HG02970 (cell line): ENCODE data around the gene PAX5.

Source experiments
- ATAC-seq: cut with Tn5 transposase; IDR thresholded peaks from one replicate; pipeline ENCODE4 v1.9.1; 2021; ENCODE audit warnings: mild to moderate bottlenecking, moderate library complexity, moderate number of reproducible peaks; ENCODE audit not compliant: unreplicated experiment, low FRiP score

Gene PAX5

DNA sequence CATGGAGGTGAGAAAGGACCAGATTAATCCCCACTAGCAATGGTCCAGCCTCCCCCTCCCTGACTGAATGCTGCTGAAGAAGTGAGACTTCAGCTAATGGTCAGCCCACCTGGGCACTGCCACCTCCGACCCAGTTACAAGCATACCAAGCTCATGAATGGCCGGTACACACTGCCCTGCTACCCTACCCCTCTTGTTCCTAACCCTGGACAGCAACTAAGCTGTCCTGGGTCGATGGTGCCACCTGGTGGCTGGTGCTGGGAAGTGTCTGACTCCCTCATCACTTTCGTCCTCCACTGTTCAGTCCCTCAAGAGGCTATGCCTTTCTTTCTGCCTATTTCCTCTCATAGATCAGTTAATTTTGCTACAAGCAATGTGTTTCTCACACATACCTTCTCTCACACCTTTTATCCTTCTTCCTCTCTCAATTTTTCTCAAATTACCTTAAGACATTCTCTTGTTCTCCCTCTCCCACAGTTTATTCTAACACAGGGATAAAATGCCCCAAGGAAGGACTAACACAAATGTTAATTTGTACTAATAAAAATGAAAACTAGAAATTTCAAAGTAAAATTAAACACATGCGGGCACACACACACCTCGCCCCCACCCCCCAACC lies 42.4 kb downstream of the PAX5 start:
- ATAC-seq = no peak

DNA sequence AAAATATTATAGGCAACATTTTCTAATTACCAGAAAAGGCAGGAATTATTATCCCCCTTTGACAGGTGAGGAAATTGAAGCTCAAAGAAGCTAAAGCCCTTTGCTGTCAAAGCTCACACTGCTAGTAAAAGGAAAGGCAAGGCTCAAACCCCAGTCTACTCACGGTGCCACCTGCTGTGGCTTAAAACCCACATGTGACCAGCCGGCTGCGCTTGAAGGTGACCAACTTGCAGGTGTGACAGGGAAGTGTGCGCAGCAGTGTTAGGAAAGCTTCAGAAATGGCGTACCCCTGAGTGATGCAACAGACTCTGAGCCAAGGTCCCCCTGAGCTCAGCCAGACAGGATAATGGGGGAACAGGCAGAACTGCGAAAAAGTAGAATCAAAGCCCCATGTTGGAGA lies 45.2 kb downstream of the PAX5 start:
- ATAC-seq = no peak

DNA sequence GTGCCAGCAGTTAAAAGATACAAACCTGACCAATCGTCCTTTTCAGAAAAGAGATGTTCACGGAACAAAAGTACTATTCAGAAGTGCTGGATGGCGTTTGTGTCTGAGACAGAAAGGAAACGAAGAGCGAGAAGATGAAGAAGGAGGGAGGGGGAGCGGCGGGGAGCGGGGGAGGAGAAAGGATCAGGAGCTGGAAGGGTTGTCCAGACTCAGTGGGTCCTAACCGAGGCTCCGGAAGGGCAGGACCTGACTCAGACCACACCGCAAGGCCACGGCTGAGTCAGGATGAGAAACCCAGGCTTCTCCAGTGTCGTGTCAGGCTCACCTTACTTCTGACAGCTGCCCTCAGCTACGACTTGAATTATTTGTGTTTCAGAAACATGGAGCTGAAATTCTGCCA lies 46.2 kb downstream of the PAX5 start:
- ATAC-seq = no peak

DNA sequence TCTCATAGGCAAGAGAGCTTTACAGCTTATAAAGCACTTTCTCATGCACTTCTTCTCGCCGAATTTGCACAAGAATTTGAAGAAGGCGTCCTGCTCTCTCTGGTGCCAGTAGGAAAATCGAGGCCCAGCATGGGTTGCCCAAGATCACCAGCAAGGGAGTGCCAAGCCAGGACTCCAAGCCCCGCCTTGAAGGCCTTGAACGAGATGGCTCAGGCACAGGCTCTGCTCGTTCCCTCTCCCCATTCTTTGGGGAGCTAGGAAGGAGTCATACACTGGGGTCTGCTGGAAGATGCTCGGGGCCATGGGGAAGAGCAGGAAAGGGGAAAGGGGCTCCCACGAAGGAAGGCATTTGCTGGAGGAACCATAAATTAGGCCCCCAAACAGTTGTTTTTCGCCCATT lies 46.7 kb downstream of the PAX5 start:
- no peak for ATAC-seq

DNA sequence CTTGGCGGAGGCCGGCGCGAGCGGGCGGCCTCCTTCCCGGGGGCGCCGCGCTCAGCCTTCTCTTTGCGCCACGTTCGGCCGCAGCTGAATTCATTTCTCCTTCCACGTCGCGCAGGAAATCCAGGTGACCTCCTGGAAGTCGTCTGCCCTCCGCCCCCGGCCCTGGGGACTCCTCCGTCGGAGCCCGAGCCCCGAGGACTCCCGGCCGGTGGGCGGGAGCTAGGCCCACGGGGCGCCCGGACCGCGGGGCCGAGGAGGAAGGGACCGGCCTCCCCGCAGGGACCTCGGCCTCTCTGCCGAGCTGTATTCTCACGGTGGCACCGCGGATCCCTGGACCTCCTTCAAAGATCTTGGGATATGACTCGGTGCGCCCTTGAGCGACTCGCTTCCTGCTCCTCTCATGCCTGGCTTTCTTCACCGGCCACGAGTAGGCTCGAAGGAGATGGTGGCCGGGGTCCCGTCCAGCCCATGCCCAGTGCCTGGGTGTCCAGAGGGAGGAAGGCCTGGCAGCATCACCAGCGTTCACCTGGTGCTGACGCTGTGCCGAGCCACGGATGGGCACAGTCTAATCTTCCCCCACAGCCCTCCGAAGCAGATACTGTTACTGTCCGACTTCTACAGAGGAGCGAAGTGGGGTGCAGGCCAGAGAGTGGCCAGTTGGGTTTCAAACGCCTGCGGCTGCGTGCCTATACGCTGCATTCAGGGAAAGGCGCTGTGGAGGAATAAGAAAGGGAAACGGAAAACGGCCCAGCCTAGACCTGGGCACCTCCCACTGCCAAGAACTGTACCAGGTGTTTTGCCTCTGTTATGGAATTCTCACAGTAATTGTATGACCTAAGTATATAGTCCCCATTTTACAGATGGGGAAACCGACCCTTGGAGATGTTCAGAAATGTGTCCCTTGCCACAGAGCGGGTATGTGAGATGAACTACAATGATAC lies 47.3 kb downstream of the PAX5 start:
- no peak for ATAC-seq

DNA sequence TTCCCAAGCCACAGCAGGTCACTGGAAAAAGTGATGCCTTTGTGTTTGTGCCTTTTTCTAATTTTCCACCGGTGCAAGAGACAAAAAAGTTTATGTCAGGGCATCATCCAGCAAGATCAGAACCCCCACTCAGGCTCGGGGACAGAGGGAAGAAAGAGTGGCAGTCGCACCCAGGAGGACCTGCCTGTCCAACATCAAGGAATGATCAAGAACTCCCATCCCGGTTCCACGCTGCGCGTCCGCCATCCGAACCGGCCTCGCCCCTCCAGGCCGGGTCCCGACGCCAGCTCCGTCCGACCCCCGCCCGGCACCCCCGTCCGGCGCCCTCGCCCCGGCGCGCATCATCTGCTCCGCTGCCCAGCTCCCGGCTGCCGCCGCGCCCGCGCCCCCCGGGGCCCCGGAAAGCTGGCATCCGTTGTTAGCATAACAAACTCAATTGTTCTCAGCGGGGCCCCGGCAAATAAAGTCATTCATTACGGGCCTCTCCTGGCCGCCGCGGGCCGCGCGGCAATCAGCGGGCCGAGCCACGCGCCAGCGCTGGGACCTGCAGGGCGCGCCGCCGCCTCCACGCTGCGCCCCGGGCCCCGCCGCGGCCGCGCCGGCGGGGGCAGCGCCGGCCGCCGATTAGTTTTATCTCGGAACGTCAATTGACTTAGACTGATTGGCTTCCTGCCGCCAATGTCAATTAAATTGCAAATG lies 48.1 kb downstream of the PAX5 start:
- no peak for ATAC-seq

DNA sequence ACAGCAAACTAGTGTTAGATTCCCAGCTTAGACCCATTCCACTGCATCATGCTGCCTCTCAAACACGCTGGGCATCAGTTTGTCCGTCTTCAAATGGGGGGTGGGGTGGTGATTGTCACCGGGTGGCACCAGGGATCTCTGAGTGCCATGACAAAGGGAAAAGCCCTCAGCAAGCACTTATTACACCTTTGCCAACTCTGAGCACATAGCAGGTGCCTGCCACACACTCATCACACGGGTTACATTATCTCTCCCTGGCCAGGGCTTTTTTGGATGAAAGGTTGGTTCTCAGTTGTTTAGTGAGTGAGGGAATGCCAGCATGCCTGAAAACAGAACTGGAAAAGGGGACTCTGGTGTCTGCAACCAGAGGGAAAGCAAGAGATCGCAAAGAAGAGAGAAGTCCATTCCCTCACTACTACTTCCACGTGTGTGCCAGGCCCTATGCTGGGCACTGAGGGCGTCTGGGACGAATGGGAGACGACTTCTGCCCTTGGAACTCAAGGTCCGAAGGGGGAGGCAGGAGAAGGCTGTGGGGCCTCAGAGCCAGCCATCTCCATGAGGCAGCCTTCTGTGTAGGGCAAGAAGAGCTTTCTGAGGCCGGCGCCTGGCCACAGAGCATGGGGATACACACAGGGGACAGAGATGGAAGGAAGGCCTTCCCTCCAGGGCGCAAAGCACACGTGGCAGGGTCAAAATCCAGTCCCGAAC lies 48.9 kb downstream of the PAX5 start:
- no peak for ATAC-seq

DNA sequence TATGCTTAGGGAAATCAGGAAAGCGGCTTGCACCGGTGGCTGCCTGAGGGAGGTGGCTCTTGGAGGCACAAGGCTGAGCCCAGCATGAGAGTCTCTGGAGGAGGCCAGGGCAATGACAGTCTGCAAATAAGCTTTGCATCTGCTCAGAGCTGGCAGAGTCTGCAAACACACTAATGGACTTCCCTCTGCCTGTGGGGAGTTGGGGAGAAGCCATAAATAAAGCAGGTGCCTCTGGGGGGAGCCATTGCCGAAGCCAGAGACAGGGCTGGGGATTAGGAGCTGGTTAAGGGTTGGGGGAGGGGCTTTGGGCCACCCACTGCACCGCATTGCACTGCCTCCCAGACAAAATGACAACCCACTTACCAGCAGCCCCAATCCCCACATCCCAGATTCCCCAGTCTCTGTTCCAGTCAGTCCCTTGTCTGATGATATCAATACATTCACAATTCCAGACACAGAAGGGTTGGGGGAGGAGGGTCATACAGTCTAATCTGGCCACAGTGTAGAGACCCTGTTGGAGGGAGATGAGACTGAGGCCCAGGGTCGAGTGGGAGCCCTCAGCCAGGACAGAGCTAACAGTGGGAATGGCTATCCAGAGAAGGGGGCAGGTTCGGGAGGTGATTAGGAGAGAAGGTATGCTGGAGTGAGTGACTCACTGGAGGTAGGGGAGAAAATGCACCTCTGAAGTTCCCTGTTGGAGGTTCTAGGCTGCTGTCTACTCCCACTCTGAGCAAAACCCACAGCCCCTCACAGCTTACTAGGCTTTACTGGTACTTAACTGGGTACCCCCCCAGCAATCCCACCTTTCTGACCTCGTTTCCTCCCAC lies 53.7 kb downstream of the PAX5 start:
- ATAC-seq = no peak

DNA sequence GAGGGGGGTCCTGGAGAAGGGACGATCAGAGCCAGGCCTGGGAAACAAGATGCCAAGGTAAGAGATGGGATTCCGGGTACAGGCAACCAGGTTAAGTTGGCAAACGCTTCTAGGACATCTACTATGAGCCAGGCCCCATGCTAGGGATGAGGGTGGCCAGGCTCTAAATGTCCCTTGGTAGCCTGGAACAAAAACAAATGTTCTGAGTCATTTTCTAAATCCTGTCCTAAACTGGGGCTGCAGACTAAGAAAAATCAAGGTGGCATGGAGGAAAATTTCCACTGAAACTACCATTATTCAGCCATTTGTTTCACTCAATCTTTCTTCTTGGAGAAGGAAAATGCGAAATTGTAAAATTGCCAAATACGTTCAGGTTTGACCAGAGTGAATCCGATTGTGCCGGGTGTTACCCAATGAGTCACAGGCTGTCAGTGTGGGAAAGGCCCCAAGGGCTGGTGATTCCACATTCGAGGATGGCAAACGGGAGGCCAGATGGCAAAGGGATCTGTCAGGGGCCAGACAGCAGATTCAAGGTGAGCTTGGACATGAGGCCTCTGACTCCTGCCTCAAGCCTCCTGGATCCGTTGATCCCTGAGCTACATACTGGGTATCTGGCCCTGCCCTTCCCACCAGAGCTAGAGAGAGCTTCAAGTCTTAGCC lies 57.6 kb downstream of the PAX5 start:
- ATAC-seq = no peak

DNA sequence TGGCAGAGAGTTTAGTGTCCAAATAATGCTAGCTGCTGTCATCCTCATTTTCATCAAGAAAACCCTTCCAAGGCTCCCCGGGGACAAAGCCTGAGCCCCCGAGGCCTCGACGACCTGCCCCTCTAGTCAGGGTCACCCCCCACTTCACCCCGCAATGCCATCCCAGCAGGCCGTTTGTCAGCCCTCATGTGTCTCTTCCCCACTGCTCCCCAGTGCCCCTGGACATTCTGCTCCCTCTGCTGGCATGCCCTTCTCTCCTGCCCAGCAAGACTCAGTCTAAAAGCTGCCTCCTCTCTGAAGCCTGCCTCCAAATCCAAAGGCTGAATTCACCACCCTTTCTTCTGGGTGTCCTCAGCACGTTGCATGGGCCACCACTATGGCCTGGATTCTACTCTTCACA lies 59.3 kb downstream of the PAX5 start:
- no peak for ATAC-seq

DNA sequence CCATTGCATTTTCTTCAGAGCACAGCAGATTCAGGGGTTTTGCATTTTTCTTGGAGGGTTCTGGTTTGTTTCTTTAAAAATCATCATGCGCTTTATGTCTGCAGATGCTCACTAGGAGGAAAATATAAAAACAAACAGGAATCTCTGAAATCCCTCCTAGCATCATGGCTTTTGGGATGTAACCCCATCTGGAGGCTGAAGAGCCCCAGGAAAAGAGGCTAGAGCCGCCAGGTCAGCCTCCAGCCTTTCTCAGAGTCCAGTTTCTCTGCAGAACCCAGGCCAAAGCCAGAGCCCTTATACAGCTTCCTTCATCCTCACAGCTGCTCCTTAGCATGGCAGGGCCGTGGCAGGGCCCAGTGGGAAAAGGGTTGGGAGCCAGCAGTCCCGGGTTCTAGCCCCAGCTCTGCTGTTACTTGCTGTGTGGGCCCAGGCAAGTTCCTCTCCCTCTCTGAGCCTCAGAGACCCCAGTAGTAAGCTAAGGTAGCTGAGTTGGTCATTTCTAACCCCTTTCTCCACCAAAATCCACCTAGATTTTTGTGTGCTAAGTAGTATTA lies 62.1 kb downstream of the PAX5 start:
- no peak for ATAC-seq

DNA sequence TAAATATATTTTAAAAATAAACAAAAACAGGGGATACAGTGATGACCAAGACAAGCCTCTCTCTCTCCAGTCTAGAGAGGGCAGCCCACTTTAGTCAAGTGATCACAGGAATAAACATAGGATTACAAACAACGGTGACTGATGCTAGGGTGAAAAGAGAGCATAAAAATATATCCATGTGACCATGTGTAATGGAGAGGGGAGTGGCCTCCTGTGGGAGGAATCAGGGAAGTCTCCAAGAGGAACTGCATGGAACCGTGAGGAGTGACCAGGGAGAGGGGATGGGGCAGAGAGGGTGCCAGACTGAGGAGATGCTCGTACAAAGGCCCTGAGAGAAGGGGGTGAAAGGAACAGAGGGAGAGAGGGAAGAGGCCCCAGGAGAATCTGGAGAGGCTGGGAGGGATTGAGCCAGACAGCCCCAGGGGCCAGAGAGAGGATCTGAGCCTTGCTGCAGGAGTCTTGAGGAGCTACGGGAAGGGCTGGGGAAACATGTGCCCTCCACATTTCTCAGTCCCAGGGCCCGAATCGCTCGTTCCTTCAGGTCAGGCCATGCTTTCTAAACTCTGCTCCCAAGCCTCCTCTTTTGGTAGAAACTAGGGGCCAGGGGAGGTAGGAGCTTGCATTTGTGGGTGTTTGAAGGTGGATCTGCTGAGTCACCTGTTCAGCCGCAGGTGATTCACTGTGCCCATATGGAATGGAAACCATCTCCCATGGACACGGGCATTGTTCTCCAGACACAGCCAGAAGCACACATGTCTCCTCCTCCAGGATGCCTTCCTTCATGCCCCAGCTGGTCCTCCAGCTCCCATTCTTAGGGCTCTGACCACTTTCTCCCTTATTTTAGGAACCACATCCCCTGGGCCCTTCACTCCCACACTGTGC lies 63.8 kb downstream of the PAX5 start:
- no peak for ATAC-seq

DNA sequence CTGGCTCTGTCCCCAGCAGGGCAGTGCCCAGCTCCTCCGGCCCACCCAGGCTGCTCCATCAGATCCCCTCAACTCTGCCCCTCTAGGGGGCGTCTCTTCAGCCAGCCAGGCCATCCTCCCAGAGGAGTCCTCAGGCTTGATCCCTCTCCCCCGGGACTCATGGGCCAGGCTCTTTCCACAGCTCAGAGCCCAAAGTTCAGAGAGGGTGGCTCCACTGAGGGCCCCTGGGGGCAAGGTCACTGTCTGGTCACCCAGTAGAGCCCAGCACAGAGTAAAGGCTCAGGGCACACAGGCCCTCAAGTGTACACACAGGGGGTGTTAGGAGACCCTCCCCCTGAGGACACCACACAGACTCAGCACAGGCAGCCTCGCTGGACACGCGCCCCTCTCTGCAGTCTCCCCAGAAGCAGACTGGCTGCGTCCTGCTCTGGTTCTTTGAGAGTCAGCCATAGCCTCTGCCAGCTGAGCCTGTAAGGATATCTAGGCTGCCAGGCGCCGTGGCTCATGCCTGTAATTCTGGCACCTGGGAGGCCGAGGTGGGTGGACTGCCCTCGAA lies 64.8 kb downstream of the PAX5 start:
- no peak for ATAC-seq

DNA sequence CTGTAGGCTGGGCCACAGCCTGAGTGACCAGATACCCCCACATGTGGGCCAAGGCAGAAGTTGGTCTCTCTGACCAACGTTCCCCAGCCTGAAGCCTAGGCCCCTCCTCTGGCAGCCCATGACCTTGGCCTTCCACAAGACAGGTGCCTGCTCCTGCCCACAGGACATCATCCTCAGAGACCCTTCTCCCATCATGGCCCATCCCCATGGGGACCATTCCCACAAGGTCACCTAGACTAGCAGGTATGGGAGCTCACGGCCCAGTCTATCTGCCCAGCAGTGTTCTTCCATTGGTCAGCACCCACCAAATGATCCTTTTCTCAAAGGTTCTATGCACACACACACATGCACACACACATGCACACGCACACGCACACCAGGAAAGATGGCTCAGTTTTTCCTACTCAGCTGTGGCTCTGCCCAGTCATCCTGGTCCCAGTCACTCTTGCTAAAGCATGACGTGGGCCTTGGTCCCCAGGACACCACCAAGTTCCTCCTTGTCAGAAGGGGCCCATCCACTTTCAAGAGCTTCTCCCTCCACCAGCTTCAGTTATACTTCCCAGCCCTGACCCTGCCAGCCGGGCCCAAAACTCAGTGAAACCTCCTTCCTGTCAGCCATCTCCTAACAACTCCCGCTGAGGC lies 65.4 kb downstream of the PAX5 start:
- ATAC-seq = no peak

DNA sequence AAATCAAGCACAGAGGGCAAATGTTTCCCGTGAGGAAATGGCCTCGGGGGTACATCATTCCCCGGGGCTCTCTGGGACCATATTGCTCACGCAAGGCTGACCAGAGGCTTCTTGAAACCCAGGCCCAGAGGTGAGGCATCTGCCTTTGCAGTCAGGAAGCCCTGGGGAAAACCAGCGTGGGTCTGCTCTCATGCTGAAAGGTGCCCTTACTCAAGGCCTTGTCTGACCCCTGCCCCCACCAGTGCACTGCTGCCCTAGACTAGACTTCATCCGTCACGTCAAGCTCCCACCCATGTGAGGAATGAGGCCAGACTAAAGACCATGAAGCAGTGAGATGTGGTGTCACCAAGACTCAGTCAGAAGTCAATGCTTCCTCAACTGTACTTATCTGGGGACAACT lies 66.1 kb downstream of the PAX5 start:
- no peak for ATAC-seq

DNA sequence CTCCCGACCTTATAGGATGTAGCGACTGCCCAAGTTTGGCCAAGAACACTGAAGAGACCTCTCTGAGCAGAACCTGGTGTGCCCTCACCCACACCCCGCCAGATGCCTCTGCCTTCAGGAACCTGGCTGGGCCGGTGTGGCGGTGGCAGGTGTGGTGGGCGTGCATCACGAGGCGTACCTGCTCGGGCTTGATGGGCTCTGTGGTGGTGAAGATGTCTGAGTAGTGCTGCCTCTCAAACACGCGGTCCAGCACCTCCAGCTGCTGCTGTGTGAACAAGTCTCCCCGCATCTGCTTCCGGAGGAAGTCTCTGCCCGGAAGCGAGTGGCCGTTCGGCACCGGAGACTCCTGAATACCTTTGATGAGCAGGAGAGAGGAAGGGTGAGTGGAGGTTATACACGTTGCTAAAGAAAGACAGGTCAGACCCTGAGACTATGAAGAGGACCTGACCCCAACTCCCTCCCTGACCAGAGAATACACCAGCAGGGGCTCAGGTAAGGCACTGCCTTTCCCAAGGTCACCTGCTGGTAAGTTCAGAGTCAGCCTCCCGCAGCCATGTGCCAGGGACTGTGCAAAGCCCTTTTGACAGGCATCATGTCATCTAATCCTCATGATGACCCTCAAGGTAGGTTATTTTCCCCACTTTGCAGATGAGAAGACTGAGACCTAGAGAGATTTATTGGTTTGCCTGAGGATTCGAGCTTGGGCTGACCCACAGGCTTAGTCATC lies 67.5 kb downstream of the PAX5 start:
- no peak for ATAC-seq

DNA sequence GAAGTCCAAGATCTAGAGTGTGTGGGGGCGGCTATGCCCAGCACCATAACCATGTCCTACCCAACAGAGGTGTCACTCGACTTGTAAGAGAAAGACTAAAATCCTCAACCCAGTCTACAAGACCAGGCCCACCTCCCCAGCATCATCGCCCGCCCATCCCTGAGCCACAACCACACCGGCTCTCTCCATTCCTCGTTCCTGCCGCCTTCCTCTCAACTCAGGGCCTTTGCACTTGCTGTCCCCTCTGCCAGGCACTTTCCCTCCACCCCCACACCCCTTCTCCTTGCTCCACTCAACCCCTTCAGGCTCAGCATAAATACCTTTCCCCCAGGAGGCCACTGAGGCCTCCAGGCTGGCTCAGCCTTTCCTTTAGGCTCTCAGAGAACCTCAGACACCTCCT lies 69.3 kb downstream of the PAX5 start:
- no peak for ATAC-seq
